A549 (cell line): ENCODE results near the gene SSUH2.

Source experiments
- CBX2 ChIP-seq: fragments of 200-600 bp; sonication (generic); IDR thresholded peaks from 2 replicates; pipeline ENCODE4 v1.6.1; 2016; ENCODE audit warnings: low read depth, mild to moderate bottlenecking, borderline replicate concordance
- CBX8 ChIP-seq: fragments of 200-600 bp; sonication (generic); IDR thresholded peaks from 2 replicates; pipeline ENCODE4 v1.6.1; 2016
- EP300 ChIP-seq, 2 experiments: fragments of >200 bp; sonication (Bioruptor Twin); formaldehyde crosslinking; IDR thresholded peaks; 2 replicates in 1 of 2; 3 replicates in 1 of 2; pipeline ENCODE4 v1.6.1; 2016 to 2017
- ESRRA ChIP-seq: fragments of 150-350 bp; IDR thresholded peaks from 2 replicates; pipeline ENCODE4 v1.6.1; 2014; ENCODE audit warnings: mild to moderate bottlenecking, low read length, borderline replicate concordance
- MYC ChIP-seq: IDR thresholded peaks from 2 replicates; pipeline ENCODE4 v1.6.1; 2012; ENCODE audit warnings: mild to moderate bottlenecking, inconsistent platforms, low read length, improper control_type of control experiment, borderline replicate concordance
- TF ChIP-seq, protein P1 (sequence below): IDR thresholded peaks from 2 replicates; pipeline ENCODE4 v1.6.1; 2012; ENCODE audit warnings: low read depth, borderline replicate concordance
- TF ChIP-seq, protein P2 (sequence below): IDR thresholded peaks from 2 replicates; pipeline ENCODE4 v1.6.1; 2012
- TF ChIP-seq, protein P3 (sequence below): fragments of >200 bp; sonication (Bioruptor Twin); formaldehyde crosslinking; IDR thresholded peaks from 3 replicates; pipeline ENCODE4 v1.5.1; 2016

DNA sequence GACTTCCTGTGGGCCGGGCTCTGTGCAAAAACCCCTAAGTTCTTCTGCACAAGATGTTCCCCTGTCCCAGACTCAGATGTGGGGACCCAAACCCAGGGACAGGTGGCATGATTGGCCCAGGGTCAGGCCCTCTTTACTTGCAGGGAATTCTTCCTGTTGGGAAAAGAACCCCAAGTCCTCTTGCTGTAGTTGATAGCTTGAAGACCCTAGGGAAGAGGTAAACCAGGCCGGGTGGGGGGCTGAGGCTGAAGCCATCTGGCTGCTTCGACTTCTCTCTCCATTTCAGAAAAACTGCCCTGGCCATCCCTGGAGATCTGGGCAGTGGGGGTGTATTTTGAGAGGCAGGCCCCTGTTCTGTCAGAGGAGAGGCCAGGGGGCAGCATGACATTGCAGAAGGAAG lies 23.5 kb downstream of the SSUH2 start:
- TF ChIP-seq, protein P1, sequence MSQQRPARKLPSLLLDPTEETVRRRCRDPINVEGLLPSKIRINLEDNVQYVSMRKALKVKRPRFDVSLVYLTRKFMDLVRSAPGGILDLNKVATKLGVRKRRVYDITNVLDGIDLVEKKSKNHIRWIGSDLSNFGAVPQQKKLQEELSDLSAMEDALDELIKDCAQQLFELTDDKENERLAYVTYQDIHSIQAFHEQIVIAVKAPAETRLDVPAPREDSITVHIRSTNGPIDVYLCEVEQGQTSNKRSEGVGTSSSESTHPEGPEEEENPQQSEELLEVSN, result no peak
- no peak for TF ChIP-seq ESRRA
- TF ChIP-seq EP300 (IDR thresholded peaks at IDR 0.05), result no peak
- TF ChIP-seq CBX2, result no peak
- TF ChIP-seq, protein P2, sequence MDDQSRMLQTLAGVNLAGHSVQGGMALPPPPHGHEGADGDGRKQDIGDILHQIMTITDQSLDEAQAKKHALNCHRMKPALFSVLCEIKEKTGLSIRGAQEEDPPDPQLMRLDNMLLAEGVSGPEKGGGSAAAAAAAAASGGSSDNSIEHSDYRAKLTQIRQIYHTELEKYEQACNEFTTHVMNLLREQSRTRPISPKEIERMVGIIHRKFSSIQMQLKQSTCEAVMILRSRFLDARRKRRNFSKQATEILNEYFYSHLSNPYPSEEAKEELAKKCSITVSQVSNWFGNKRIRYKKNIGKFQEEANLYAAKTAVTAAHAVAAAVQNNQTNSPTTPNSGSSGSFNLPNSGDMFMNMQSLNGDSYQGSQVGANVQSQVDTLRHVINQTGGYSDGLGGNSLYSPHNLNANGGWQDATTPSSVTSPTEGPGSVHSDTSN, result no peak
- no peak for TF ChIP-seq CBX8
- TF ChIP-seq, protein P3, sequence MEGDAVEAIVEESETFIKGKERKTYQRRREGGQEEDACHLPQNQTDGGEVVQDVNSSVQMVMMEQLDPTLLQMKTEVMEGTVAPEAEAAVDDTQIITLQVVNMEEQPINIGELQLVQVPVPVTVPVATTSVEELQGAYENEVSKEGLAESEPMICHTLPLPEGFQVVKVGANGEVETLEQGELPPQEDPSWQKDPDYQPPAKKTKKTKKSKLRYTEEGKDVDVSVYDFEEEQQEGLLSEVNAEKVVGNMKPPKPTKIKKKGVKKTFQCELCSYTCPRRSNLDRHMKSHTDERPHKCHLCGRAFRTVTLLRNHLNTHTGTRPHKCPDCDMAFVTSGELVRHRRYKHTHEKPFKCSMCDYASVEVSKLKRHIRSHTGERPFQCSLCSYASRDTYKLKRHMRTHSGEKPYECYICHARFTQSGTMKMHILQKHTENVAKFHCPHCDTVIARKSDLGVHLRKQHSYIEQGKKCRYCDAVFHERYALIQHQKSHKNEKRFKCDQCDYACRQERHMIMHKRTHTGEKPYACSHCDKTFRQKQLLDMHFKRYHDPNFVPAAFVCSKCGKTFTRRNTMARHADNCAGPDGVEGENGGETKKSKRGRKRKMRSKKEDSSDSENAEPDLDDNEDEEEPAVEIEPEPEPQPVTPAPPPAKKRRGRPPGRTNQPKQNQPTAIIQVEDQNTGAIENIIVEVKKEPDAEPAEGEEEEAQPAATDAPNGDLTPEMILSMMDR, result no peak
- TF ChIP-seq MYC, result no peak
